Naive thymus-derived CD8-positive, alpha-beta T cell (primary cell): ENCODE data around the gene PNPO. TPM values are rescaled to one million over a fixed set of nuclear protein-coding genes. Genes with fewer than 3 reads are reported as not detected.

Source experiments
- ATAC-seq, 2 donors: fragments of 150-1000 bp; cut with Tn5 transposase in 1 of 2; sonication (Bioruptor Pico), chemical (Tn5 transposase) in 1 of 2; 1 replicate in 1 of 2; 2 replicates in 1 of 2; pipeline ENCODE4 v1.10.0; 2021; ENCODE audit warnings: mild to moderate bottlenecking in 2 of 2, moderate library complexity in 2 of 2
- POLR2A ChIA-PET: fragments of 350-600 bp; sonication (Branson Sonifier 250); formaldehyde crosslinking; loops from one replicate; lab custom pipeline; 2021; ENCODE audit warnings: antibody characterized with exemption; lab: Charles Lee
- DNase-seq, 10 donors: peaks; one replicate each; pipeline versions ENCODE4 v3.0.0 to v3.0.0-alpha.2; 2020 to 2022
- H3K27ac Mint-ChIP-seq, 10 donors: one replicate each; pipeline ENCODE4 v1.8.0; 2020 to 2022; ENCODE audit warnings: mild to moderate bottlenecking in 10 of 10, mixed read lengths in 10 of 10, moderate library complexity in 4 of 10, inconsistent platforms in 1 of 10
- H3K27me3 Mint-ChIP-seq, 5 donors: one replicate each; pipeline ENCODE4 v1.8.0; 2021 to 2022; ENCODE audit warnings: mixed read lengths in 5 of 5
- H3K36me3 Mint-ChIP-seq, 3 donors: one replicate each; pipeline ENCODE4 v1.8.0; 2020 to 2022; ENCODE audit warnings: mixed read lengths in 3 of 3, mild to moderate bottlenecking in 2 of 3, inconsistent platforms in 1 of 3
- H3K4me1 Mint-ChIP-seq, 4 donors: one replicate each; pipeline ENCODE4 v1.8.0; 2021 to 2022; ENCODE audit warnings: mixed read lengths in 4 of 4
- H3K4me3 Mint-ChIP-seq, 10 donors: one replicate each; pipeline ENCODE4 v1.8.0; 2020 to 2022; ENCODE audit warnings: mild to moderate bottlenecking in 10 of 10, mixed read lengths in 10 of 10, moderate library complexity in 6 of 10, inconsistent platforms in 1 of 10
- H3K9me3 Mint-ChIP-seq, 9 donors: one replicate each; pipeline ENCODE4 v1.8.0; 2020 to 2022; ENCODE audit warnings: mixed read lengths in 9 of 9, mild to moderate bottlenecking in 3 of 9, inconsistent platforms in 1 of 9, moderate library complexity in 1 of 9
- polyA plus RNA-seq, 3 donors: library from polyadenylated mRNA; unstranded; fragments of 300-500 nt; fragmentation: Illumina TruSeq; gene quantifications; one replicate each; pipeline ENCODE4 v1.2.3, GENCODE V29; 2021
- total RNA-seq, 8 experiments: library from RNA in 2 of 8; stranded (reverse) in 2 of 8; gene quantifications; one replicate each; pipeline ENCODE4 v1.2.3 and lab custom pipeline; 2021 to 2026

Gene PNPO
- total and polyA plus RNA-seq, 5 experiments from 2014 or later: 17.2 to 31.8 (median 26.0) TPM

DNA sequence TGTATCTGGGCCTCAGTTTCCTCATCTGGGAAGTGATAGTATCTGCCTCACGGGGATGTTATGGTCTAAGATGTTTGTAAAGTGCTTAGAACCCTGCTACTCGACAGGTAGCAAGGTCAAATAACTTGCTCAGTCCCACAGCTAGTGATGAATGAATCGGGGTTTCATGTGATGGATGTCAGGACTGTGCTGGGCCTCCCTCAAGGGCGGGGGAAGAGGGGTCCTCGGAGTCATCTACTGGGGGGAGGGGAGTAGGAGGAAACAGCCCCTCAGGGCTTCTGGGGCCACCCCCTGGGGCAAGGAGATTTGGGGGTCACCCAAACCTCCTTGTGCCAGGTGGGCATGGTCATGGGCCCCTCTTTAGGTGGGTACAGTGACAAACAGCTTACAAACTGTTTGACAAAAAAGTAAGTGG lies 732 bp downstream of the PNPO start:
- H3K36me3 Mint-ChIP-seq: peaks cover 0 to 14% (median 1%) of the 10 kb centered on the region in 3 donors
- peak overlapping the region; percentile 67 to 95 (median 91) for H3K4me3 Mint-ChIP-seq
- H3K4me1 Mint-ChIP-seq: peaks cover 33 to 67% (median 60%) of the 10 kb centered on the region in 4 donors
- POLR2A ChIA-PET: interaction anchor here (0.9 to 8.0 kb wide), 6 partner anchors 8 to 105 kb away, joined by 3 to 70 read pairs (median 11); partner anchors contain the start of genes CDK5RAP3, NFE2L1, SCRN2 and SP2
- DNase-seq (peak in 2 of 10 donors; percentile 11 to 60), ATAC-seq (no peak)
- peaks cover 0 to 9% (median 0%) of the 10 kb centered on the region in 9 donors for H3K9me3 Mint-ChIP-seq
- no peaks in the 10 kb centered on the region for H3K27me3 Mint-ChIP-seq
- H3K27ac Mint-ChIP-seq: peak overlapping the region; percentile 68 to 97 (median 92)

DNA sequence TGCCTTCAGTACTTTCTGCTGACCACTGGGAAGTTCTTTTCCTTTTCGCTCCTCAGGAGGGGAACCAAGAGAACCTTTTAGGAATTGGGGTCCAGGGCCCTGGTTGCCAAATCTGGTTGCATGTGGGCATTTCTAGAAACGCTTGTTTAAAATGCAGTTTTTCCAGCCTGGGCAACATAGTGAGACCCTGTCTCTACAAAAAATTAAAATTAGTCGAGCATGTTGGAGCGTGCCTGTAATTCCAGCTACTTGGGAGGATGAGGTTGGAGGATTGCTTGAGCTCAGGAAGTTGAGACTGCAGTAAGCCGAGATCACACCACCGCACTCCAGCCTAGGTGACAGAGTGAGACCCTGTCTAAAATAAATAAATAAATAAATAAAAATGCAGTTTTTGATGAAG lies 1.2 kb downstream of the PNPO start:
- Mint-ChIP-seq H3K27ac (peak overlapping the region; percentile 34 to 97 (median 82)), H3K9me3 (peaks cover 0 to 9% (median 0%) of the 10 kb centered on the region in 9 donors), H3K27me3 (no peaks in the 10 kb centered on the region), H3K4me1 (peaks cover 33 to 70% (median 64%) of the 10 kb centered on the region in 4 donors), H3K36me3 (peaks cover 0 to 19% (median 1%) of the 10 kb centered on the region in 3 donors), H3K4me3 (peak overlapping the region; percentile 67 to 95 (median 91))
- ATAC-seq (no peak), DNase-seq (no peak)
- POLR2A ChIA-PET: interaction anchor here (3.1 to 8.0 kb wide), 2 partner anchors 28 to 47 kb away, joined by 25 to 70 read pairs; partner anchors contain the start of genes CDK5RAP3 and SP2

DNA sequence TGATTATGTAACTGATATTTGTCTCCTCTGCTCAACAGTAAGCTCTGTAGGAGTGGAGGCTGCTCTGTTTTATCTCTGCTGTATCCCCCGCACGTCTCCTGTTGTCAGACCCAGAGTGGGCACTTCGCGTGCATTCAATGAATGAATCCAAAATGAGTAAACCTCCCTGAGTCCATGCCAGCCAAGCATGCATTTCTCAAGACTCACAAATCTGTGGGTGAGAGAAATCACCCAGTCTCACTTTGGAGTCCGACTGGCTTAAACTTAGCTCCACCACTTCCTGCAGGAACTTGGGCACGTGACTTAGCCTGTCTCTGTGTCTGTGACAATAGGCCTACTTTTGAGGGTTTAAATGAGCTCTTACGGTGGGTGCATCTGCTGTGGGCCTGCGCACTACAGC lies 3.7 kb downstream of the PNPO start:
- H3K27me3 Mint-ChIP-seq: no peaks in the 10 kb centered on the region
- POLR2A ChIA-PET: interaction anchor here (0.5 to 8.0 kb wide), 7 partner anchors 8 to 295 kb away, joined by 3 to 70 read pairs (median 3); partner anchors contain the start of genes CDK5RAP3, LRRC46, MRPL10 and SP2

DNA sequence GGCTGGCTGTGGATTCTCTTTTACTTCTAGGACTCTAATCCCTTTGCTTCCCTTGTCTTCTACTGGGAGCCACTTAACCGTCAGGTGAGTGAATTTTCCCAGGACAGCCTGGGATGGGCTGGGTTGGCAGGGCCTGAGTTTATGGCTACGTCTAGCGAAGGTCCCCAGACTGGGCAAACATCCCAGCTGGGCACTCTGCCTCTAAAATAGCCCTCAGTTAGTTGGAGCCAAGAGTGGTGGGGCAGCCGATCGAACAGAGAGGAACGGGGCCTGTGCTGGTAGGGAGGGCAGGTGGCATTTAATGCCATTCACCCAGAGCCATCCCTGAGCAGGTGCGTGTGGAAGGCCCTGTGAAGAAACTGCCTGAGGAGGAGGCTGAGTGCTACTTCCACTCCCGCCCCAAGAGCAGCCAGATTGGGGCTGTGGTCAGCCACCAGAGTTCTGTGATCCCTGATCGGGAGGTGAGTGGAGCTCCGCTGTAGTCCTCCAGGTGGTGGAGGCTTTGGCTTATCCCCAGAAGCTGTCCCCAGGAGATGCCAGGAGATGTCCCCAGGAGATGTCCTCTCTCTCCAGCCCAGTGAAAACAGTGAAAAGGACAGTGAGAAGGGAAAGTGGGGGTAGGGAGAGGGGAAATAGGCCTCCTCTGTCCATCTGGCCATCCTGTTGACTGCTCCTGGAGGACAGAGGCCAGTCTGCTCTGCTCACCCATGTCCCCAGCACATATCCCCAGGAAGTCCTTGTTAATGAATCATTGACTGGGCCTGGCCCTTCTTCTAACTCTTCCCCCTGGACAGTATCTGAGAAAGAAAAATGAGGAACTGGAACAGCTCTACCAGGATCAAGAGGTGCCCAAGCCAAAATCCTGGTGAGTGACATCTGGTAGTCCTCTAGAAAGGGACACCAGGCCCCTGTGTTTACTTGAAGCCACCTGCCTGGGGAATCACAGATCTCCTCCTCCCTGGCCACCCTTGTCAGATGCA lies 4.4 kb downstream of the PNPO start:
- Mint-ChIP-seq H3K27me3 (no peaks in the 10 kb centered on the region), H3K4me3 (peak overlapping the region; percentile 42 to 87 (median 71)), H3K4me1 (peaks cover 45 to 90% (median 83%) of the 10 kb centered on the region in 4 donors), H3K27ac (peak overlapping the region; percentile 43 to 95 (median 86)), H3K36me3 (peaks cover 0 to 31% (median 1%) of the 10 kb centered on the region in 3 donors), H3K9me3 (peaks cover 0 to 7% (median 0%) of the 10 kb centered on the region in 9 donors)
- POLR2A ChIA-PET: interaction anchor here (1.1 to 8.0 kb wide), 5 partner anchors 16 to 115 kb away, joined by 3 to 70 read pairs (median 15); partner anchors contain the start of genes CDK5RAP3, LRRC46, MRPL10 and SP2
- no peak for DNase-seq
- ATAC-seq: no peak

More for the DNA sequence above, 3.7 kb downstream of the PNPO start:
- peaks cover 45 to 87% (median 82%) of the 10 kb centered on the region in 4 donors for H3K4me1 Mint-ChIP-seq
- H3K4me3 Mint-ChIP-seq: peak overlapping the region; percentile 15 to 87 (median 71)
- H3K36me3 Mint-ChIP-seq: peaks cover 0 to 31% (median 1%) of the 10 kb centered on the region in 3 donors
- H3K9me3 Mint-ChIP-seq: peaks cover 0 to 9% (median 0%) of the 10 kb centered on the region in 9 donors
- H3K27ac Mint-ChIP-seq: peak overlapping the region; percentile 43 to 95 (median 86)
- peak in 4 of 10 donors; percentile 13 to 41 (median 32) for DNase-seq
- no peak for ATAC-seq

DNA sequence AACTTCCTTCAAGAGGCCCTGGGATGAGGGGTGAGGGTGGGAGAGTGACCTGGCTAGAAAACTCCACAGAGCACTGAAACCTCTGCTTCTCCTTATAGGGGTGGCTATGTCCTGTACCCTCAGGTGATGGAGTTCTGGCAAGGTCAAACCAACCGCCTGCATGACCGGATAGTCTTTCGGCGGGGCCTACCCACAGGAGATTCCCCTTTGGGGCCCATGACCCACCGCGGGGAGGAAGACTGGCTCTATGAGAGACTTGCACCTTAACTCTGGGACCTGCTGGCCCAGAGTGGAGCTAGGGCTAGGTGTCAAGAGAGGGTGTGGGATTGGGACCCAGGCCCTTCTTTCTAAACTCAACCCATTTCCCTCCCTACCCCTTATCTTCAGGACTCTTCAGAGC lies 5.1 kb downstream of the PNPO start:
- Mint-ChIP-seq H3K27ac (peak overlapping the region; percentile 45 to 95 (median 86)), H3K9me3 (no peaks in the 10 kb centered on the region)

DNA sequence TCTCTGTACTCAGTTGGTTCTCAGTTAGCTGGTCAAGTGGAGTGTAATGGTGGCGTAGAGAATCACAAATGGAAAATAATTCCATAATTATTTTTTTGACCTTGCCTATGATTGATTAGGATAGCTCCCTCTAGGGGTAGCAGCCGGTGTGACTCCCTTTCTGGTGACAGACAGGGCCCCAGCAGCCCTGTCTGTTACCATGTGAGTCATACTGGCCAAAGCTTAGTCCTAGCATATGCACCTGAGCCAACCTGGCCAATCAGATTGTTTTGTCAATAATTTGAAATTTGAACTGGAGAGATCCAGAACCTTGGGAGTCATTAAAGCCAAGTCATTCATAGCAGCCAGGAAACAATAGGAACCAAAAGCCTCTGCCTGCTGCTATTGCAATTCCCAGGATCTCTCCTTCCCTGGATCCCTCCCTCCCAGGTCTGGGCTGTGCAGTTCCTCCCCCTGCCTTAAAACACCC lies 5.6 kb downstream of the PNPO start:
- H3K27ac Mint-ChIP-seq: peak overlapping the region; percentile 45 to 95 (median 85)
- peaks cover 0 to 31% (median 1%) of the 10 kb centered on the region in 3 donors for H3K36me3 Mint-ChIP-seq
- peak; percentile 47 to 84 (median 54) for DNase-seq
- H3K4me3 Mint-ChIP-seq: peak overlapping the region; percentile 12 to 79 (median 65)
- ATAC-seq: peak; percentile 54 to 57
- no peaks in the 10 kb centered on the region for H3K9me3 Mint-ChIP-seq
- POLR2A ChIA-PET: interaction anchor here (0.9 to 8.0 kb wide), 3 partner anchors 24 to 101 kb away, joined by 3 to 70 read pairs (median 46); partner anchors contain the start of genes CDK5RAP3 and SP2
- peaks cover 39 to 88% (median 72%) of the 10 kb centered on the region in 4 donors for H3K4me1 Mint-ChIP-seq
- H3K27me3 Mint-ChIP-seq: no peaks in the 10 kb centered on the region

More for the DNA sequence above, 5.1 kb downstream of the PNPO start:
- no peaks in the 10 kb centered on the region for H3K27me3 Mint-ChIP-seq
- H3K4me1 Mint-ChIP-seq: peaks cover 40 to 89% (median 76%) of the 10 kb centered on the region in 4 donors
- H3K36me3 Mint-ChIP-seq: peaks cover 0 to 31% (median 1%) of the 10 kb centered on the region in 3 donors
- H3K4me3 Mint-ChIP-seq: peak overlapping the region in 8 of 10 donors; percentile 46 to 87 (median 70)
- ATAC-seq: no peak
- no peak for DNase-seq
- POLR2A ChIA-PET: interaction anchor here (0.9 to 8.0 kb wide), 3 partner anchors 24 to 101 kb away, joined by 3 to 70 read pairs (median 46); partner anchors contain the start of genes CDK5RAP3 and SP2

DNA sequence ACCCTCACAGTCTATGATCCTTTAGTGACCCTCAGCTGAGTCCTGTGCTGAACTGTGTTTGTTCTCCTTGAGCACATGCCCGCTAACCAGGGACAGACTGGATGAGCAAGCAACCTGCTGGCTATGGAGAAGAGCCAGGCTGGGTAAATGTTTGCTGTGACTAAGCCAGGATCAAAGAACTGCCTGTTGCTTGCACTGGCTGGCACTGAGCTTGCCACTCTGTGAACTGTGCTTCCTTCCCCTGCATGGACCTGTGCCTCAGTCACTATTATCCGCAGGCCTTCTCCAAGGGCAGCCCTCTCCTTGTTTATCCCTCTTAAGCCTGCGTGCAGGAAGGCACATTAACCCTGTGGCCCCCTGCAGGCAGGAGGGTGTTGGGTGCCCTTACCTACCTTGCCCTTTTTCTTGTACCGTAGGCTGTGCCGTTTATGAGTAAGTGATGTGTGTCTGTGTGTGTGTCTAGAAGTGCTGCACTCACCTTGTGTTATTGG lies 7.4 kb downstream of the PNPO start:
- Mint-ChIP-seq H3K9me3 (no peaks in the 10 kb centered on the region), H3K27me3 (no peaks in the 10 kb centered on the region), H3K27ac (peak overlapping the region; percentile 64 to 92 (median 87)), H3K4me3 (peak overlapping the region in 9 of 10 donors; percentile 72 to 85 (median 77)), H3K4me1 (peaks cover 36 to 74% (median 57%) of the 10 kb centered on the region in 4 donors), H3K36me3 (peaks cover 0 to 31% (median 1%) of the 10 kb centered on the region in 3 donors)
- DNase-seq (no peak), ATAC-seq (peak in 1 of 2 donors; percentile 3)
- POLR2A ChIA-PET: interaction anchor here (1.6 to 5.5 kb wide), 3 partner anchors 7 to 22 kb away, joined by 6 to 46 read pairs (median 16); partner anchors contain the start of genes CDK5RAP3 and PNPO

DNA sequence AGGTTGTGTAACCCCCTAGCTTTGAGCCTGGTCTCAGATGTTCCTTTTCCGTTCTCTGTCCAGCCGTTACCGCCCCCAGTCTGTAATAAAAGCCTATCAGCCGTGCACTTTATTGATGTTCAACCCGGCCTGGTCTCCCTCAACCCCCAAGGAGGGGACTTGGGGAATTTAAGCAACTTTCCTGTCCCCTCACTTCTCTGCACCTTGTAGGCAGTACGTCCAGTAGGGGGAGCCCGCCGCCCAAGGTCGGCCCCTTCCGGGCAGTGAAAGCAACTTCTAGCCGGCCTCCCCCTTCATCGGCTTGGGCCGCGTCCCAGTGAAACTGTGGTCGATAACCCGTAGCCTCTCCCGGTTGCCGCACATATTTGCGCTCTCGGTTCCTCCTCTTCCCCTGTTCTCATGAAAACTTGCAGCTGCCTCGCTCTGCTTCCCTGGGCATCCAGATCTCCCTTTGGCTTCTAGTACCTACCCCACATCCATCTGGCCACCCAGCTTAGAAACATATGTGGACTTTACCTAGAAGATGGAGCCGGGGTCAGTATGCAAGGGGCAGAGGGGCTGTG lies 7.9 kb downstream of the PNPO start:
- peak; percentile 48 to 89 (median 71) for DNase-seq
- Mint-ChIP-seq H3K4me3 (peak overlapping the region; percentile 72 to 85 (median 78)), H3K27me3 (no peaks in the 10 kb centered on the region), H3K27ac (peak overlapping the region; percentile 64 to 92 (median 87)), H3K36me3 (peaks cover 0 to 33% (median 1%) of the 10 kb centered on the region in 3 donors), H3K4me1 (peaks cover 36 to 68% (median 53%) of the 10 kb centered on the region in 4 donors), H3K9me3 (no peaks in the 10 kb centered on the region)
- ATAC-seq: peak; percentile 65 to 77
- POLR2A ChIA-PET: interaction anchor here (1.0 to 5.5 kb wide), 7 partner anchors 8 to 118 kb away, joined by 3 to 46 read pairs (median 6); partner anchors contain the start of genes CDK5RAP3, LRRC46, MRPL10 and PNPO

DNA sequence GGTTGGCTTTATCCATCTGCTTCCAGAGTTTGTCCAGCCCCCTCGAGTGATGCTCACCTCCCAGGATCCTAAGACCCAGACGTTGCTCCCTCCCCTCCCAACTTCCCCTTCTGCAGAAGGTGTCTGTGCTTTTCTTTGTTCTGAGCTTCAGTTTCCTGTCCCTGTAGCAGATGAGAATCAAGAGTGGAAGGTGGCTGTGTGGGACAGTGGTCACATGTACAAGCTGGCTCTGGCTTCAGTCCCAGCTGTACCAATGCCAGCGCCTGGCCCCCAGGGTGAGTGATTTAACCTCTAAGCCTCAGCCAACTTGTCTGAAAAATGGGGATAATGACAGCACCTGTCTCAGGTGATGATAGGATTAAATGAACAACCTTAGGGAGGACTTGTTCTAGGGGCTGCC lies 8.6 kb downstream of the PNPO start:
- Mint-ChIP-seq H3K27me3 (no peaks in the 10 kb centered on the region), H3K36me3 (peaks cover 0 to 35% (median 0%) of the 10 kb centered on the region in 3 donors), H3K27ac (peak overlapping the region; percentile 64 to 92 (median 87)), H3K4me1 (peaks cover 32 to 62% (median 46%) of the 10 kb centered on the region in 4 donors), H3K4me3 (peak overlapping the region; percentile 72 to 85 (median 78)), H3K9me3 (no peaks in the 10 kb centered on the region)
- DNase-seq: peak in 5 of 10 donors; percentile 9 to 34 (median 30)
- peak; percentile 42 to 71 for ATAC-seq
- POLR2A ChIA-PET: interaction anchor here (1.0 to 5.5 kb wide), 7 partner anchors 9 to 118 kb away, joined by 3 to 46 read pairs (median 6); partner anchors contain the start of genes CDK5RAP3, LRRC46, MRPL10 and PNPO

DNA sequence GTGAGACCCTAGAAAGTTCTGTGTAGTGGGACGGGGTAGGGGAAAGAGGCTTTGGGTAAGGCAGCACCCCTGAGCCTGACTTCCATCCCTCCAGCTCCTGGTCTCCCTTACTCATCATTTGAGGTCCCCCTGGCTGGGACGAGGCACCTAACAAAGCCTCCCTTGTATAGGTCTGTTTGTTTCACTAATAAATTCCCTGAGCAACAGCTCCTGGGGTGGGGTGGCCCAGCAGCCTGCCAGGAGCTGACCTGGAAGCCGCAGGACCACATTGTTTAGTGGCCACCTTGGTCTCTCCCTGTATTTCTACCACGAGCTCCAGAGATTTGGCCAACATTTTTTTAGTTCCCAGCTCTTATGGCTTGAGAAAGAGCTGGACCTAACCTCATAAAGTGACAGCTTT lies 9.1 kb downstream of the PNPO start:
- DNase-seq (no peak), ATAC-seq (no peak)
- peaks cover 0 to 31% (median 0%) of the 10 kb centered on the region in 3 donors for H3K36me3 Mint-ChIP-seq
- H3K9me3 Mint-ChIP-seq: no peaks in the 10 kb centered on the region
- no peaks in the 10 kb centered on the region for H3K27me3 Mint-ChIP-seq
- POLR2A ChIA-PET: interaction anchor here (1.0 to 5.5 kb wide), 5 partner anchors 9 to 119 kb away, joined by 3 to 46 read pairs (median 12); partner anchors contain the start of genes CDK5RAP3, LRRC46, MRPL10 and PNPO
- H3K4me3 Mint-ChIP-seq: no peak overlapping the region
- peak overlapping the region in 9 of 10 donors; percentile 64 to 92 (median 86) for H3K27ac Mint-ChIP-seq
- H3K4me1 Mint-ChIP-seq: peaks cover 27 to 57% (median 41%) of the 10 kb centered on the region in 4 donors
